ENCODE data around the gene NPIPB2. TPM values are rescaled to one million over a fixed set of nuclear protein-coding genes. Genes with fewer than 3 reads are reported as not detected.

Gene NPIPB2
- total and polyA plus RNA-seq, 10 of the 15 experiments (the other 5 are each of a cell fraction or from before 2014, with no cell fraction given): 1.9 to 29.3 (median 10.8) TPM

GRCh38 chr16:11966173-11966572 lies 24.3 kb upstream of the NPIPB2 start (continued):
- TF ChIP-seq, protein P1, sequence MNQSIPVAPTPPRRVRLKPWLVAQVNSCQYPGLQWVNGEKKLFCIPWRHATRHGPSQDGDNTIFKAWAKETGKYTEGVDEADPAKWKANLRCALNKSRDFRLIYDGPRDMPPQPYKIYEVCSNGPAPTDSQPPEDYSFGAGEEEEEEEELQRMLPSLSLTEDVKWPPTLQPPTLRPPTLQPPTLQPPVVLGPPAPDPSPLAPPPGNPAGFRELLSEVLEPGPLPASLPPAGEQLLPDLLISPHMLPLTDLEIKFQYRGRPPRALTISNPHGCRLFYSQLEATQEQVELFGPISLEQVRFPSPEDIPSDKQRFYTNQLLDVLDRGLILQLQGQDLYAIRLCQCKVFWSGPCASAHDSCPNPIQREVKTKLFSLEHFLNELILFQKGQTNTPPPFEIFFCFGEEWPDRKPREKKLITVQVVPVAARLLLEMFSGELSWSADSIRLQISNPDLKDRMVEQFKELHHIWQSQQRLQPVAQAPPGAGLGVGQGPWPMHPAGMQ (IDR thresholded peaks at IDR 0.05; ENCODE audit: borderline replicate concordance): no peak
- TF ChIP-seq WRNIP1 (IDR thresholded peaks at IDR 0.05; ENCODE audit: borderline replicate concordance, low read depth, low read length): no peak
- TF ChIP-seq ATF3 (IDR thresholded peaks at IDR 0.05; ENCODE audit: borderline replicate concordance, extremely low read depth, low read depth, low read length): no peak
- peak; percentile 62; the same call in 1 of the 2 replicates for TF ChIP-seq ZNF217 (IDR thresholded peaks at IDR 0.05)
- no peak for TF ChIP-seq NR2C2 (IDR thresholded peaks at IDR 0.05; ENCODE audit: borderline replicate concordance, control insufficient read depth, insufficient read length, low read depth)
- TF ChIP-seq ETV6 (conservative IDR thresholded peaks at IDR 0.05 in 1 of 2, IDR thresholded peaks at IDR 0.05 in 1 of 2; ENCODE audit: borderline replicate concordance in 1 of 2, low read depth in 1 of 2): peak in 1 of 2 experiments; percentile 41; a peak in 1 of 4 replicates
- peak; percentile 83; the same call in 1 of the 2 replicates for TF ChIP-seq CREM (IDR thresholded peaks at IDR 0.05; ENCODE audit: low read depth)
- TF ChIP-seq TCF3 (IDR thresholded peaks at IDR 0.05; ENCODE audit: borderline replicate concordance, insufficient read depth, low read depth, low read length): no peak
- TF ChIP-seq KAT2A (conservative IDR thresholded peaks at IDR 0.05; ENCODE audit: control insufficient read depth, low read depth, low read length): no peak
- TF ChIP-seq, protein P2, sequence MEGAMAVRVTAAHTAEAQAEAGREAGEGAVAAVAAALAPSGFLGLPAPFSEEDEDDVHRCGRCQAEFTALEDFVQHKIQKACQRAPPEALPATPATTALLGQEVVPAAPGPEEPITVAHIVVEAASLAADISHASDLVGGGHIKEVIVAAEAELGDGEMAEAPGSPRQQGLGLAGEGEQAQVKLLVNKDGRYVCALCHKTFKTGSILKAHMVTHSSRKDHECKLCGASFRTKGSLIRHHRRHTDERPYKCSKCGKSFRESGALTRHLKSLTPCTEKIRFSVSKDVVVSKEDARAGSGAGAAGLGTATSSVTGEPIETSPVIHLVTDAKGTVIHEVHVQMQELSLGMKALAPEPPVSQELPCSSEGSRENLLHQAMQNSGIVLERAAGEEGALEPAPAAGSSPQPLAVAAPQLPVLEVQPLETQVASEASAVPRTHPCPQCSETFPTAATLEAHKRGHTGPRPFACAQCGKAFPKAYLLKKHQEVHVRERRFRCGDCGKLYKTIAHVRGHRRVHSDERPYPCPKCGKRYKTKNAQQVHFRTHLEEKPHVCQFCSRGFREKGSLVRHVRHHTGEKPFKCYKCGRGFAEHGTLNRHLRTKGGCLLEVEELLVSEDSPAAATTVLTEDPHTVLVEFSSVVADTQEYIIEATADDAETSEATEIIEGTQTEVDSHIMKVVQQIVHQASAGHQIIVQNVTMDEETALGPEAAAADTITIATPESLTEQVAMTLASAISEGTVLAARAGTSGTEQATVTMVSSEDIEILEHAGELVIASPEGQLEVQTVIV (IDR thresholded peaks at IDR 0.05; ENCODE audit: borderline replicate concordance, partially characterized antibody): no peak
- TF ChIP-seq, protein P3, sequence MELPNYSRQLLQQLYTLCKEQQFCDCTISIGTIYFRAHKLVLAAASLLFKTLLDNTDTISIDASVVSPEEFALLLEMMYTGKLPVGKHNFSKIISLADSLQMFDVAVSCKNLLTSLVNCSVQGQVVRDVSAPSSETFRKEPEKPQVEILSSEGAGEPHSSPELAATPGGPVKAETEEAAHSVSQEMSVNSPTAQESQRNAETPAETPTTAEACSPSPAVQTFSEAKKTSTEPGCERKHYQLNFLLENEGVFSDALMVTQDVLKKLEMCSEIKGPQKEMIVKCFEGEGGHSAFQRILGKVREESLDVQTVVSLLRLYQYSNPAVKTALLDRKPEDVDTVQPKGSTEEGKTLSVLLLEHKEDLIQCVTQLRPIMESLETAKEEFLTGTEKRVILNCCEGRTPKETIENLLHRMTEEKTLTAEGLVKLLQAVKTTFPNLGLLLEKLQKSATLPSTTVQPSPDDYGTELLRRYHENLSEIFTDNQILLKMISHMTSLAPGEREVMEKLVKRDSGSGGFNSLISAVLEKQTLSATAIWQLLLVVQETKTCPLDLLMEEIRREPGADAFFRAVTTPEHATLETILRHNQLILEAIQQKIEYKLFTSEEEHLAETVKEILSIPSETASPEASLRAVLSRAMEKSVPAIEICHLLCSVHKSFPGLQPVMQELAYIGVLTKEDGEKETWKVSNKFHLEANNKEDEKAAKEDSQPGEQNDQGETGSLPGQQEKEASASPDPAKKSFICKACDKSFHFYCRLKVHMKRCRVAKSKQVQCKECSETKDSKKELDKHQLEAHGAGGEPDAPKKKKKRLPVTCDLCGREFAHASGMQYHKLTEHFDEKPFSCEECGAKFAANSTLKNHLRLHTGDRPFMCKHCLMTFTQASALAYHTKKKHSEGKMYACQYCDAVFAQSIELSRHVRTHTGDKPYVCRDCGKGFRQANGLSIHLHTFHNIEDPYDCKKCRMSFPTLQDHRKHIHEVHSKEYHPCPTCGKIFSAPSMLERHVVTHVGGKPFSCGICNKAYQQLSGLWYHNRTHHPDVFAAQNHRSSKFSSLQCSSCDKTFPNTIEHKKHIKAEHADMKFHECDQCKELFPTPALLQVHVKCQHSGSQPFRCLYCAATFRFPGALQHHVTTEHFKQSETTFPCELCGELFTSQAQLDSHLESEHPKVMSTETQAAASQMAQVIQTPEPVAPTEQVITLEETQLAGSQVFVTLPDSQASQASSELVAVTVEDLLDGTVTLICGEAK (IDR thresholded peaks at IDR 0.05; ENCODE audit: borderline replicate concordance): no peak
- TF ChIP-seq BACH1 (IDR thresholded peaks at IDR 0.05; ENCODE audit: borderline replicate concordance): no peak; the same call in 1 of the 2 replicates
- peak; percentile 90; the same call in 1 of the 2 replicates for TF ChIP-seq MTA3 (IDR thresholded peaks at IDR 0.05; ENCODE audit: borderline replicate concordance, low read length)
- TF ChIP-seq NFIC (IDR thresholded peaks at IDR 0.05; ENCODE audit: low read depth, low read length): peak; percentile 86
- TF ChIP-seq GATAD2B (conservative IDR thresholded peaks at IDR 0.05; ENCODE audit: low read depth): 0 out of 2 replicates have a peak, but pooled peaks have one; percentile 35
- no peak for TF ChIP-seq ELK1 (IDR thresholded peaks at IDR 0.05; ENCODE audit: low read depth, low read length)
- TF ChIP-seq TAF1 (IDR thresholded peaks at IDR 0.05; ENCODE audit: borderline replicate concordance, low read depth, low read length): peak; percentile 43; the same call in 1 of the 2 replicates
- TF ChIP-seq, protein P4, sequence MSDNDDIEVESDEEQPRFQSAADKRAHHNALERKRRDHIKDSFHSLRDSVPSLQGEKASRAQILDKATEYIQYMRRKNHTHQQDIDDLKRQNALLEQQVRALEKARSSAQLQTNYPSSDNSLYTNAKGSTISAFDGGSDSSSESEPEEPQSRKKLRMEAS (IDR thresholded peaks at IDR 0.05; ENCODE audit: low read depth, low read length): no peak

Data from GM12878 (cell line).